AG08395 (cell line): ENCODE measurements around the gene COL7A1.
A peak's percentile ranks its signal among the peaks of the same experiment; 100 is the strongest.

Experiments
- DNase-seq: peaks from one replicate; pipeline ENCODE4 v3.0.0; 2012; ENCODE audit warnings: mixed read lengths, low spot score

The COL7A1 gene

DNA sequence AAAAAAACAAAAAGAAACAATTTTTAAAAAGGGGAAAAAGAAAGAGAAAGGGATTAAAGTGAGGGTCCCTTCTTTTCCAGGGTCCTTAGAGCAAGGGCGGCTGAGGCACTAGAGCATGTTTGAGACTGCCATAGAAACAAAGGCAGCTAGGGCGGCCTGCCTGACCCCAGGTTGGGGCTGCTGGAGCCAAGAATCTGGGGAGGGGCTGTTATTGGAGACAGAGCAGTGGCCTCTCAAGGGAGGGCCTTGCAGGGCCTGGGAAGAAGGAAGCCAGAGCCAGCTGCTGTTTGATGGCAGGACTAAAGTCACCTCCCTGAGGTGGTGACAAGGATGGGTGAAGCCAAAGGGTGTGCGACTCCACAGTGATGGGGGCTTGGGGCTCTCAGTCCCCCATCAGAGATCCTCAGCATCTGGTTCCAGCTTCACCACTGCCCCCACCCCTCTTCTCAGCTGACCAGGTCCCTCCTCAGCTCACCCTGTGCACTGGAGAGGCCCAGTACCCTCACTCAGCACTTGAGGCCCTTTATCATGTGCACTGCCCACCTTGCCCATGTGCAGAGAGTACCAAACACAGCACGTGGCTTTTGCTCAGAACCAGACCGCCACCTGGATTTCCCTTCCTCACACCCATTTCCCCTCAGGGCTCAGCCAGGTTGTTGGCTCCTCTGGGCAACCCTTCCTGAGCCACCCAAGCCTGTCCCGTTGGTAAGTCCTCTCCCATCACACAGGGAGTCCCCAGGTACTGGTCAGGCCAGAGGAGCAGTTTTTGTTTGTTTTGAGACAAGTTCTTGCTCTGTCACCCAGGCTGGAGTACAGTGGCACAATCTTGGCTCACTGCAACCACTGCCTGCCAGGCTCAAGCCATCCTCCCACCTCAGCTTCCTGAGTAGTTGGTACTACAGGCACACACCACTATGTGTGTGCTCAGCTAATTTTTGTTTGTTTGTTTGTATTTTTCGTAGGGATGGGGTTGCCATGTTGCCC is 24.7 kb upstream of the COL7A1 start:
- no peak for DNase-seq

DNA sequence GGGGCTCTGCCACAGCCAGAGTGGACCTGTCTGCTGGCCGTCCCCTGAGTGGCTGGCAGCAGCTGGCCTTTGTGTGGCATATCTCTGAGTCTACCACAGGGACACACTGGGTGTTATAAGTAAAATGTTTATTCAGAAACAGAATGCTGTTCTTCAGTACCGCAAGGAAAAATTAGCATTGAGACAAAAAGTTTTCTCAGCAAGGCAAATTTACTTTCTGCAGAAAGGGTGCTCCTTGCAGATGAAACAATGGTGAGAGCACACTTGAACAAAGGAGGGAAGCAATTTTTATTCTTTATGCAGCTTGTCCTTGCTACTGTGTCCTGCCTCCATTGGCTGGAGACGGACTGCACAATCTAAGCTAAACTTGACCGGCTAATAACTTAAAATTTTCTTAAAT is 22.4 kb upstream of the COL7A1 start:
- DNase-seq, result no peak

GRCh38 chr3:48614044-48614443 is 18.9 kb upstream of the COL7A1 start:
- peak; percentile 66 for DNase-seq

GRCh38 chr3:48612309-48612708 is 17.2 kb upstream of the COL7A1 start:
- DNase-seq, result no peak

GRCh38 chr3:48609088-48610005 is 14.2 kb upstream of the COL7A1 start, which contains the start of gene UQCRC1:
Gene UQCRC1 (minus strand): TSS chr3:48609646. CDS start chr3:48609620, 26 bp downstream.
- DNase-seq, result peak; percentile 99

GRCh38 chr3:48607519-48607918 is 12.4 kb upstream of the COL7A1 start:
- no peak for DNase-seq

DNA sequence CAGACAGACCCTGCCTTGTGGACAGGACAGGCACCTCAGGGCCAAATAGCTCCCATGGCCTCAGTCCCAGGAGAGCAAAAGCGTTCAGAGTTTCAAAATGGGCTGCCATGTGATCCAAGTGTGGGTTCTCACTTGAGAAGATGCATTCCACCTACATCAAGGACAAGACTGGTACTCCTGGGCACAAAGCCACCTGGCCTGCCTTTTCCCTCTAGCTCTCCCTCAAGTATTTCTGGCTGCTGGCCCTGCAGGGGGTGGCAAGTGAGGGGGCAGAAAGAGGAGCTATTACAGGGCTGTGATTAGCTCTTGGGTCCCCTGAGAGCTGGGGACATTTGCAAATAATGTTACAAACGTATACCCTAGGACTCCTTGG is 6.5 kb upstream of the COL7A1 start:
- no peak for DNase-seq

DNA sequence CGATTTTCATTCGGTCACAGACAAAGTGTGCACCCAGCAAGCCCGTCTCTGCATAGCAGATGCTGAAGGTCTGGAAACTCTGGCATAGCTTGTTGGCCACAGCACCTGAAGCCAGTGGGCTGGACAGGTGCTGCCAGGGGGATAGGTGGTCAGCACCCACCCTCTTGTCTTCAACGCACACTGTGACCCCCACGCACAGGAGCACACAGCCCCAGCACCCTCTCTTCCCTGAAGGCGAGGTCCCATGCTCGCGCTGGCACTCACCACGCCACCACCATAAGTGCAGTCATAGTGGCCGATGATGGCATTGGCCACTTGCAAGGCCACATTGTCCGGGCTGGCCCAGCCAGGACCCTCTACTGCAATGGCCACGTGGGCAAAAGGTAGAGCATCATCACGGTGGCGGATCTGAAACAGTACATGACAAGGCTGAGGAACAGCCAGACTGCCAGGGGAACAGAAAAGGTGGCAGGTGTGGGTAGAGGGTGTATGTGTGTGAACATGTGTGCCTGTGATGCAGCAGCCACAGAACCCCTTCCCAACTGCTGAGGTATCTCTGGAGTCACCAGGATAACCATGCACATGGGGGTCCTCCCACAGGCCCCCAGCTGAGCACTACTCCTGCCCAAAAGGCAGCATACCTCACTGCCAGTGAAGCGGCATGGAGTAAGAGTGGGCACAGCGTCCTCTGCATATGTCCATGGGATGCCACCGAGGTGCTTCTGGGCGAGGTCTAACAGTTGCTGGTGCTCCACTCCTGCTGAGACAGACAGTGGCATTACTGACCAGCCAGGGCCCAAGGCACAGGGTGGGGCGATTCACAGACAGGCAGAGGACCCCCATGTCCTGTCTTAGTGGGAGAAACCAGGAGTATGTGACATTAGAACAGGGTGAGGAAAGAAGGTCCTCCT is 5.8 kb upstream of the COL7A1 start:
- DNase-seq, result no peak

DNA sequence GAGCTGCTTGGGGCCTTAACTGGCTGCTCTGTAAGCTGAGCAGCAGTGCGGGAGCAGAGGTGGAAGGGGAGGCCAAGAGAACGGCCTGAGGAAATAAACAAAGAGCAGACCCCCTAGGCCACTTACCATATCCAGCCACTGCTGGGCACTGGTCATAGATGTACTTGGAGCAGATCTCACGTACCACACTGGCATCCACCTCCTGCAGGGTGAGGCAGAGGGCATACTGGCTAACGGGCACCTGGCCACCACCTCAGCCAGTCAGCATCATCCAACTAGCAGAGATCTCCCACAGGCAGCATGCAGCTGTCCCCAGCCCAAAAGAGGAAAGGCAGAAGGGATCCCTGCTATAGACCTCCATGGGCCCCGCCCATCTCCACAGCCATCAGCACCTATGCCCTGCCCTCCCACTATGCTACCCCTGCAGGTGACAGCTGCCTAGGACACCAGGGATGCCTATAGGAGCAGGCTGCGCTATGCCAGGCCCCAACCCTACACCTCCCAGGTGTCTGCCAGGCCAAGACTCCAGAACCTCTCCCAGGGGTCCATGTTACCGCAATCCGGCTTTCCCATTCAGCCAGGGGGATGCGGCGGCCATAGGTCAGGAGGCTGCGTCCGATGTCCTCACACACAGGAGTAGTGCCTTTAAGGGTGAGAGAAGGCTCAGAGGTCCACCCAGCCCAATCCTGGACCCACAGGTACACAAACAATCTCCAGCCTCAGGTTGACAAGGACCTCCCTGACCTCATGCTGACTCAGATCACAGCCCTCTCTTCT is 4.6 kb upstream of the COL7A1 start:
- no peak for DNase-seq

GRCh38 chr3:48599077-48599501 is 4.0 kb upstream of the COL7A1 start:
- no peak for DNase-seq

DNA sequence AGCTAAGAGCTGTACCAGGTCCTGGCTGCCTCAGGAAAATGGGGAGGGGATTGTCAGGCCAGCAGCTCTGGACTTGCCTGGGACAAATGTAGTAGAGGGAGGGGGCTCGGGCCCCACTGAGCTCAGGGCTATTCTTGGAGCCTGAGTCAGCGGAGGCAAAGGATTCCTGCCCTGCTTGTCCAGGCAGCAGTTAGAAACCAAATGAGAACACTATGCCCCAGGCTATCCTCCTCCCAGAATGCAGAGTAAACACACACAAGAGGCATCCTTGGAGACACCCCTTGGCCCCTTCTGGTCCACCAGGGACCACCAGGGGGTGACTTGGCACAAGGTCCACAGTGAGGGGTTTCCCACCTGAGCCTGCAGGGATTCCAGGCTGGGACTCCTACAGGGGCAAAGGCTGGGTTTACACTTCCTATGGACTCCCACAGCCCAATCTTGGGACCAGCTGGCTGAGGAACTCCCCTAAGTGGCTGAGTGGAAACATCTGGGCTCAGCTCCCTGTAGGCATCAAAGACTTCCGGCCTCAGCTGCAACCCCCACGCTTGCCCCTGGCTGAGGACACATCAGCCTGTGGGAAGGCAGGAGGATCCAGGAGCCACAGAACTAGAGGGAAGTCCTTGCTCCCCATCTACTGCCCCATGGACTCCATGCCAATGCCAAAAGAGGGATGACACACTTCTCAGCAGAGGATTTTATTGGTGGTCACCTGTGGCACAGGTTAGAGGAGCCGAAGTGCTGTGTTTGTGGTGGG is 3.4 kb upstream of the COL7A1 start:
- peak; percentile 95 for DNase-seq

DNA sequence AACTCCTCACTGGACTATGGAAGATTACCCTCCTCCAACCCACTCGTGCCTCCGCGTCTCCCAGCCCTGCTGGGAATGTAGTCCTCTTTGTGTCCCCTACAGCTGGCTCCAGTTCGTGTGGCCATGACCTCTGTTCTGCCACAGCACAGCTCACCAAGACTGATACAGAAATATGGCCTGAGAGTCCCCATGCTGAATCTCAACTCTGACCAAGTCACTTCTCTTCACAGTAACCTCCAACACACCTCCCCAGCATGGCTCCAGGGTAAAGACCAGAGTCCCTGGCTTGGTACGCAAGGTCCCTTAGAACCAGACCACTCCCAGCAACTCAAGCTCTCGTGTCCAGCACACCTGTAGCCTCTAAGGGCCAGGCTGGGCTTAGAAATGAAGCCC is 2.3 kb upstream of the COL7A1 start:
- no peak for DNase-seq

DNA sequence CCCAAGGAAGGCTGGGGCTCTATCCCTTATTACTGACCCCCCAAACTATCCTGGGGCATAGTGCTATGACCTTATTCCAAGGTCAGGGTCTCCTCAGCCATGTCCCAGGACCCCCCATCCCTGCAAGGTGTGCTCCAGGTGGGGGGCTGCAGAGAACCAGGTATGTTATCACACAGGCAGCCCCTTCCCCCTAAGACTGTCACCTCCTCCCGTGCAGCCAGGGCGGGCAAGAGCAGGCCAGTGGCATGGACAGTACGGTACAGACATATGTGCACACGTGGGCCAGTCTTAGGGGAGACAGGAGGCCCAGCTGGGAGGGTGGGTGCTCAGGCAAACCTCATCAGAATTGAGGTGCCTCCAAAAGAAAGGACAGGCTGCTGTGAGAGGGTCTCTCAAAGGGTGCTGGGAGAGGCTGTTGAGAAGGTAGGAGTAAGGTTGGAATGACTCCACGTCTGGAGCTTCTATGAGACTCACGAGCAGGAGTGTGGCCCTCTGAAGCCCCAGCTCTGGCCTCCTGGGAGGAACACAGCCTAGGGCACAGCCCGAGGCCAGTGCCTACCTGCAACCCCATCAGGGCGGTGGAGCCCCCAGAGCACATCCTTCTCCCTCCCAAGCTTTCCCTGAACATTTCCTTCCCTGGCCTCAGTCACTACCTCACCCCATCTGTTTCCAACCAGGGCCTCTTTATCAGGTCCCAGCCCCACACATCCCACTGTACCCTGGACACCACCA is 1.7 kb upstream of the COL7A1 start:
- no peak for DNase-seq

GRCh38 chr3:48596157-48596556 is 1.0 kb upstream of the COL7A1 start:
- DNase-seq, result no peak

DNA sequence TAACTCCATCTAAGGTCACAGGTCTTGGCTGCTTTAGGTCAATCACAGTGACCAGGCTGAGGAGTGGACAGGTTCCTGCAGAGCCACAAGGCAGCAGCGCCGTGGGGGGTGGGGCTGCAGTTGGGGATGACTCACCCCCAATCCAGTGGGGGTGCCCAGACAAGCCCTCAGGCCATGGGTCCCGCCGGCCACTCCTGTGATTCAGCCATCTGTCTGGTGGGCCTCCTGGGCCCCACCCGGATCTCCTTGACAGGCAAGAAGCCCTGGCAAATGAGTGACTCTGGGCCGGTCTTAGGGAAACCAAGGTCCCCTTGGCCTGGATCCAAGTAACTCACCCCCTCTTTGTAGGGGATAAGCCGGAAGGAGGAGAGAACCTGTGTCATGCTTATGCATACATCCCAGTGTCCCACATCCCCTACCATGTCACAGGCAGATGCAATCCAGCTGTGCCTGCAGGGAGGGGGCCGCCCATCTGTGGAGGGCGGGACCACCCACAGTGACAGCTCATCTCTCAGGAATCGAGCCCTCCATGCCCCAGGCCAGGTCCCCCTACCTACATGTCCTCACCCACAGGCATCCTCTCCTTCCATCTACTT is 495 bp upstream of the COL7A1 start:
- DNase-seq, result peak; percentile 95

DNA sequence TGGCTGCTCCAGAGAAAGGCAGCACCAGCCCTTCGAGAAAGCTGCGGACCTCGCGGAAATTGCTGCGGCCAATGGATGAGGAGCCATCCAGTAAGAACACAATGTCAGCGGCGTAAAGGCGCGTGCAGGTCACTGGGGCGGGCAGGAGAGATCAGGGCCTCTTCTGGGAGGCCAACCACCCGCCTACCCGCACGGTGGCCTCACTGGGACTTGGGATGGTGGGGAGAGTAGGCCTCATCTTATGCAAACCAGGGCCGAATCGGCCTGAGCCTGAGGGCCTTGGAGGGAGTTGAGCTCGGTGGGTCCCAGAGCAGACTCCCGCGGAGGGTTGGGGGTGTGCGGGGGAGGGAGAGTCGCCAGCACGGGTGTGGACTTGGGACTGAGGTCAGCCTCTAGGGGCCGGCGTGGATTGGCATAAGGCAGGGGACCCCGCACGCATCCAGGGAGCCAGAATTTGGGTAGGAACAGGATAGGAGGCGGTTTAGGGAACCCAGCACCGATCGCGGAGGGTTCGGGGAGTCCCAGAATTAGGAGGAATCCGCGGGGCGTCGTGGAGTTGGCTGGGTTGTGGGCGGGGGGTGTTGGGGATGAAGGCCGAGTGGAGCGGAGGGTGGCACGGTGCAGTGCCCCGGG is 596 bp downstream of the COL7A1 start:
- DNase-seq, result peak; percentile 58

- no peak for DNase-seq
Measured at GRCh38 chr3:48593337-48593736, 1.8 kb downstream of the COL7A1 start.

DNA sequence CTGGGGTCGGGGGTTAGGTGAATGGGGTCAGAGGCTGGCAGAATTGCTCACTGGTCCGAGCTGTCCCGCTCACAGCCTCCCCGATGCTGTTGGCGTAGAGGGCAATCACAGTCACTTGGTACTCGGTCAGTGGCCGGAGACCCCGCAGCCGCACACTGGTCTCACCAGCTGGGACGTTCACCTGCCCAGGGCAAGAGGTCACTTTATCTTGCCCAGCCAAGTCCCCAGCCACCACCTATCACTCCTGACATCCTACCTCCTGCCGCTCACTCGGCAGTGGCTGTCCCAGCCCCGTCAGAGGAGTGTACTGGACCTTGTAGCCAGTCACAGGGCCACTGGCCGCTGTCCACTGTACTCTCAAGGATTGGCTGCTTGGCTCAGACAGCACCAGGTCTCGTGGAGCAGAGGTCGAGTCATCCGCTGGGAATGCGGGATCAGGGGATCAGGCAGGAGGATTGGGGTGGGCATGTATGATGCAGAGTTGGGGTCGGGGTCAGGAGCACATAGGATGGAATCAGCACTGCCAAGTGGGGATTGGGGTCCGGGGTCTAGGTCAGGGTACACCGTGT is 2.5 kb downstream of the COL7A1 start:
- DNase-seq, result no peak
